ENCODE data around the gene NTF3.

Gene NTF3

GRCh38 chr12:5487948-5488625 is 56.2 kb downstream of the NTF3 start:
- DNase-seq (ENCODE audit: low read depth in 2 of 2): no peak

DNA sequence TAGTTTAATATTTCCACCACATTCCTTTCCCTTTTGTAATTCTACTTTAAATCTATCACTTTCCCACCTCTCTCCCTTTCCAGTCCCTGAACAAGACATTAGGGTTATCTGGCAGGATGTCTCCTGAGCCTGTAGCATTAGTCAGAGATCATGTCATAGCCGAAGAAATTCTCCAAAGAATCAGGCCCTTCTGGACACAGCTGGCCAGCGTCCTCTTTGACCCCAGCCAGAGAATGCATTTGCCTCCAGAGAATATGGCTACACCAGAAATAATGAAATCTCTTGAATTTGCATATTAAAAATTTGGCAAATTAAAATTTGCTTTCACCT is 56.7 kb downstream of the NTF3 start:
- DNase-seq (ENCODE audit: low read depth in 2 of 2): no peak

DNA sequence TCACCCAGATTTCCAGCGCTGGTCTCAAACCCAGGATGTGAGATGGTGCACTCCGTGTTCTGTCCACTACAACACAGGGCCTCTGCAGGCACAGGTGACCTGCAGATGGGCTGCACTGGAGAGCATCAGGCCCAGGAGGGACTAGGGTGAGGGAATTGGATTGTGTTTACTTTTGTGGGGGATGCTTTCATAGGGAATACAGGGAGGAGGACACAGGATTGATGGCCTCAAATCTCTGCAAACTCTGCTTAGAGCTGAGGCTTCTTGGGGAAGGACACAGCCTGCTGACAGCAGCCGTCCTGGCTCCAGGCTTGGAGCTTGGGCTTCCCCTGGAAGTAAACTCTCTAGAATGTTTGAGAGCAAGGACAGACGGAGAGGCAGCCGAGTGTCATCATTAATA is 57.1 kb downstream of the NTF3 start:
- DNase-seq (ENCODE audit: low read depth in 2 of 2): no peak

GRCh38 chr12:5489760-5490406 is 58.0 kb downstream of the NTF3 start:
- DNase-seq (ENCODE audit: low read depth in 2 of 2): no peak

DNA sequence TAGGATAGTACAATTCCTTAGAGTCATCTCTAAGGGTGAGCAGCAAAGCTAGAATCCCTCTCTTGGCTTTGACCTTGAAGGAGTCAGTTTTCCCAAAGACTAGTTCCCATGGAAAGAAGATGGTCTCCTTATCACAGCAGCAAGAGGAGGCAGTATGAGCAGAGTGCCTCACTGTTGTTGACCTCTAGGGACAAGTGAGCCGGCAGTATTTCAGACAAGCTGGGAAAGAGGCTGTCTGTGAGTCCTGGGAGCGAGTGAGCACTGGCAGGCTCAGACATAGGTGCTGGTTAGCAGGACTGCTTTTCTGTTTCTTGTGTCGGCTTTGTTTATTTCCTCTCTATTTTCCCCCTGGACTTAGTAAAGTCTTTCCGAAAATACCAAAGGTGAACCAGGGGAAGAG is 60.7 kb downstream of the NTF3 start:
- no peak for DNase-seq (ENCODE audit: low read depth in 2 of 2)

- no peak for DNase-seq (ENCODE audit: low read depth in 2 of 2)
Observed at GRCh38 chr12:5493018-5493417, 61.1 kb downstream of the NTF3 start.

DNA sequence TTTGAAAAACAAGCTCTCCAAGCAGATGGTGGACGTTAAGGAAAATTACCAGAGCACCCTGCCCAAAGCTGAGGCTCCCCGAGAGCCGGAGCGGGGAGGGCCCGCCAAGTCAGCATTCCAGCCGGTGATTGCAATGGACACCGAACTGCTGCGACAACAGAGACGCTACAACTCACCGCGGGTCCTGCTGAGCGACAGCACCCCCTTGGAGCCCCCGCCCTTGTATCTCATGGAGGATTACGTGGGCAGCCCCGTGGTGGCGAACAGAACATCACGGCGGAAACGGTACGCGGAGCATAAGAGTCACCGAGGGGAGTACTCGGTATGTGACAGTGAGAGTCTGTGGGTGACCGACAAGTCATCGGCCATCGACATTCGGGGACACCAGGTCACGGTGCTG is 62.4 kb downstream of the NTF3 start:
- no peak for DNase-seq (ENCODE audit: low read depth in 2 of 2)

DNA sequence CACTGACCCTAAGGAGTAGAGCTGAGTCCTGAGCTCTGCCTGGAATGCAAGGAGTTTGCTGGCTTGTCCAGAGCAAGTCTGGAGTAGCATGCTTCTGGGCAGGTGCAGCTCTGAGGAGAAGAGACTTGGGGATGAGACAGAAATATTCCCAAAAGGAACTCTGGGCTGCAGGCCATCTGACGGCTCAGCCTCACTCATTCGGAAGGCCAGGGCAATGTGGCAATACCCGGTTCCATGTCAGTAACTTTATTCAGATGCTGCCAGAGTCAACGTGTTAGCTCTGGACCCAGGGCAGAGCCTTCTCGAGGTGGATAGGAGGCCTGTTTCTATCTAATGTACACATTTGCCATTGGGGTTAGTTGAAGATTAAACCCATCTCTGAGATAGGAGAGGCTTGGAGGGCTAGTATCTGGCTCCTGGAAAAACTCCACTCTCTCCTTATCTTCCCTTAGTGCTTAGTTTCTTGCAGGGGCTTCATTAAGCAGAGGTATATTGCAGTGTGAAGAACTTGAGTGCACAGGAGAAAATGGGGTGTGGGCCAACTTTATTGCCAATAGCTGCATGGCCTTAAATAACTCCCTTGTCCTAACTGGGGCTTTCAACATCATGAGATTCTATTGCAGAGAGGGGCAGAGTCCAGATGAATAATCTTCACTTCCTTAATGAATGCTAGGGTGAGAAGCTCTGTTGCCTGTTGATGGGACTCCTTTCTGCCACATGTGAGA is 65.6 kb downstream of the NTF3 start:
- no peak for DNase-seq (ENCODE audit: low read depth in 2 of 2)

GRCh38 chr12:5498076-5498475 is 66.2 kb downstream of the NTF3 start:
- DNase-seq (ENCODE audit: low read depth in 2 of 2): no peak

DNA sequence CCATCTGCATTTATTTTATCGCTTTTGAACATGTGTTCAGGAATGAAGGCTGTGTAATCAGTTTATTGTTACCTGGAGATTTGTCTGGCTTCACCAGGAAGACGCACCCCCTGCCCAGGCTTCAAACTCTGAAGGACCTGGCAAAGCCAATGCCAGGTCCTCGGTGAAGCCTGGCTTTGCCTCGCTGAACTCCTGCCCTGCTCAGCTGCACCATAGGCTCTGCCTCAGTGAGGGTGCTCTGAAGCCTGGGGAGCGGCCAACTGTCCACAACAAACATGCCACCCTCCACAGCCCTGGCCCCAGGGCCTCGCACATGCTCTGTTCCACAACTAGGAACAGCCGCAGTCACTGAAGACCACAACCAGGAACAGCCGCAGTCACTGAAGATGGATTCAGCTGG is 66.9 kb downstream of the NTF3 start:
- no peak for DNase-seq (ENCODE audit: low read depth in 2 of 2)

DNA sequence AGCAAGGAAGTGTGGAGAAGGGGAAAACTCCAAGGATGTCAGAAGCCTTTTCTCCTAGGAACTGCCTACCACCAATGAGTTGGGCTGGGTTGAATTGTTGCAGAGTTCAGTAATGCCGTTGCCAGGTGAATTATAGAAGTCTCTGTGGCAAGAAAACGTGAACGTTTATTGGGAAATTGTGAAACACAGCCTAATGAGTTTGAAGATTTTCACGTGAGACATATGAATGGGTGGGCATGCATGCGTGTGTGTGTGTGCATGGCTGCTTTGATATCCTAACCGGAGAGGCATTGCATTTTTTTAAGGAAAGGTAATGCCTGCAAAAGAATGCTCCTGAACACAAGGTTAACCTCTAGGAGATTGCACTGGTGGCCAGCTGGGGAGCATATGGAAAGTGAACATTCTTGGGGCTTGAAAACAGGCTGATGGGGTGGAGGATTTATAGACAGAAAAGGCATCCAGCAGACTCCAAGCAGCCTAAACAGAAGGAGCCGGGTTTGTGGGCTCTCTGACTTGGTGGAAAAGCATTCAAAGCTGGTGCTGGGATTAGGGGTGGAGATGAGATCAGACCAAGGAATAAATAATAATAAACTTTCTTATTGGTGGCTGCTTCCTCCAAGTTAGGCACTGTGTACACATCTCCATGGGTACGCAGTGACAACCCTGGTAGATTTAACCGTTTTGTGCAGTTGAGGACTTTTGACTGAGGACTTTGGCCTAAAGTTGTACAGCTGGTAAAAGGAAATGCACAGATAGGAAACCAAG is 67.8 kb downstream of the NTF3 start:
- DNase-seq (ENCODE audit: low read depth in 2 of 2): peak; percentile 84 to 85

- no peak for DNase-seq (ENCODE audit: low read depth in 2 of 2)
Observed at GRCh38 chr12:5500331-5500659, 68.4 kb downstream of the NTF3 start.

- no peak for DNase-seq (ENCODE audit: low read depth in 2 of 2)
Observed at GRCh38 chr12:5503774-5504173, 71.9 kb downstream of the NTF3 start.

DNA sequence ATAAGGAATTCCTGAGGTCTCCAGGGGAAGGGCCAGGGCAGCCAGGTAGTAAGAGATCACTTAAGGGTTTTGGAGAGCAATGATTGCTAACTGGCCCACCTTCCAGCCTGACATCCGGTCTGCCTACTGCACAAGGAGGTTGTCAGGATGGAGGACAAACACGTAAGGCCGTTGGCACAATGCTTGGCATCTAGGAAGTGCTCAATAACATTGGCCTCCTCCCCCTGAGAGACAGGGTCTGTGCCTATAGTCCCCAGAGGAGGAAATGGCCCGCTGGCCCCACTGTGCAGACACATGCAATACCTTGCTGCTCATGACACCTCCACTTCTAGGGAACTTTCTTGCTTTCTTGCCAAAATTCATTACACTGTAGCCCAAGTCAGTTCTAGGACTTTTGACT is 73.2 kb downstream of the NTF3 start:
- DNase-seq (ENCODE audit: low read depth in 2 of 2): no peak

- DNase-seq (ENCODE audit: low read depth in 2 of 2): no peak
Observed at GRCh38 chr12:5505751-5506150, 73.8 kb downstream of the NTF3 start.

- no peak for DNase-seq (ENCODE audit: low read depth in 2 of 2)
Observed at GRCh38 chr12:5506295-5506694, 74.4 kb downstream of the NTF3 start.

DNA sequence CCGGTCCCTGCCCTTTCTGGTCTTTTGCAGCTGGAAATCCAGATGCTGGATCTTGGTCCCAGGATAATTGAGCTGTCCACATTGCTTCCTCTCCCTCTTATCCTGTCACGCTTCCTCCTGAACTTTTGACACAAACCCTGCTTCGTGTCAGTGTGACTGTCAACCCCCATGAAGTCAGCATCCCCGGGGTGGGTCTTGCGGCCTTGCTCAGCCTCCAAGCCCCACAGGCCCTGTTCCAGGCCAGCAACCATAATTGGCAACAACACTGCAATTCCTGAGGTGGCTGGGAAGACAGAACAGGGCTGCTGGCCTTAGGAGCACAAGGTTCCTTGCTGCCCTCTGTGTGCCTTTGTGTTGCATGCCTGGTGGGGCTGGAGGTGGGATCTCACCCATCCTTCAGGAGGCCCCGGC is 74.9 kb downstream of the NTF3 start:
- no peak for DNase-seq (ENCODE audit: low read depth in 2 of 2)

DNA sequence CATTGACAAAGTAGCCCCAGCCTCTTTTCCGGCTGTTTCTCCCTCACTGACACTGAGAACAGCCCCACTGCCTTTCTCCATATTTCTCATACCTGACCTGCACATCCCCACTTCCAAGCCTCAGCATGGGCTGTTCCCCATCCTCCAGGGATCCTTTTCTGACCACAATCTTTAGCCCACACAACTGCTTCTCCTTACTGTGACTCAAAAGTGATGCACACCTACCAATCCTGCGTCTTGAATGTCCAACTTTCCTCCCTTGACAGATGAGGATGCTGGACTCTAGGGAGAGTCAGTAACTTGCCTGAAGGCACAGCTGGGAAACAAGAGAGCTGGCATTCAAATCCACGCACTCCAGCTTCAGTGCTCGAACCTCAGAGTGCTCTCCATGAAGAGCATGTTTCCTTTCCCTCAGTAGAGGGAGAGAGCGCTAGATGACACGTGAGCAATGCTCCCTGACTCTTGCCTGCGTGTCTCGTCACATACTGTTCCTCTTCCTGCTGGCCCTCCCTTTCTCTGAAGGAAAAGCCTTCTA is 75.6 kb downstream of the NTF3 start:
- DNase-seq (ENCODE audit: low read depth in 2 of 2): no peak

- DNase-seq (ENCODE audit: low read depth in 2 of 2): no peak
Observed at GRCh38 chr12:5507944-5508343, 76.0 kb downstream of the NTF3 start.

DNA sequence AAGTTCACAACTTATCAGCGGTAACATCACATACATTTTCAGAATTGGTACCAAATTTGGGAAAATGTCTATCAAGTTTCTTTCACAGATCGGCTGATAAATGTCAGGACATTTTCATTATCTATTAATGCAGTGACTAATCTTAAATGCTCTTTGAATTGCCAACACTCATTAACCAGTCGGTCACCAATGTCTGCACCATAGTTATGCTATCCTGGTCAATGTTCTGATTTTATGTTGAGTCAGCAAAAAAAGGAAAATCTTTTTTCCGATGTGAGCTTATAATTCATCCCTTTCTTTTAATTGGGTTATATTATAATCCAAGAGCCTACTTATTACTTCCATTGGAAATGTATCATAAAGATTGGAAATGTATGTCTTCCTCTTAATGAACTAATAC is 77.2 kb downstream of the NTF3 start:
- no peak for DNase-seq (ENCODE audit: low read depth in 2 of 2)

- DNase-seq (ENCODE audit: low read depth in 2 of 2): no peak
Observed at GRCh38 chr12:5509557-5509956, 77.6 kb downstream of the NTF3 start.

DNA sequence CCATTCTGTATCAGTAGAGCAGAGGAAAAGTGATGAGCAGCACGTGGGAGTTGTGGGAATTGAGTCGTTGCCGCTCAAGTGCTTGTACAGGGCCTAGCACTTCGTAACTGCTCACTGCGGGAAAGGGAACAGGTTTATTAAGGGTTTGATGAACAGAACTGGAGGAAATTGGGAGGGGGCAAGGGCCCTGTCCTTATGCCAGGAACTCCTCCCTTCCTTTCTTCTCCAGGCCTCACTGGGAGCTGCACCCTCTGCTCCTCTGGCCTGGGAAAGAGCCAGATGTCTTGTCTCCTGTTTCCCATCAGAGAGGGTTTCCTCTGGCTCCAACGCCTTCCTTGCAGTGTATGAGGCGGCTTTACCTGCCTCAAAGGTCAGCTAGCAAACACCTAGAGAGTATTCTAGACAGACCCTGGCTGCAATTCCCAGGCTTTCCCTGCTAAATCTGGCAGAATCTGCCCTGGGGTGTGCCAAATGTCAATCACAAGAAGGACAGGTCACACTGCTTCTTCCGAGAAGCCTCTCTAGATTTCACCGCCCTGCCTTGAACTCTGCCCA is 78.4 kb downstream of the NTF3 start:
- DNase-seq (ENCODE audit: low read depth in 2 of 2): no peak
